ACHN (cell line): Measurements from ENCODE around the gene DOCK2.
A peak's percentile ranks its signal among the peaks of the same experiment; 100 is the strongest.

Experiments
- DNase-seq: peaks from one replicate; pipeline ENCODE4 v3.0.0-alpha.2; 2015
- in situ Hi-C: cut with HindIII; loops from 2 replicates; pipeline ENCODE4 v1.10.0; 2017; ENCODE audit warnings: low sequenced_read_pairs, low pct_ligation_motif_present, low pct_unique_long_range_greater_than_20kb

Gene DOCK2

DNA sequence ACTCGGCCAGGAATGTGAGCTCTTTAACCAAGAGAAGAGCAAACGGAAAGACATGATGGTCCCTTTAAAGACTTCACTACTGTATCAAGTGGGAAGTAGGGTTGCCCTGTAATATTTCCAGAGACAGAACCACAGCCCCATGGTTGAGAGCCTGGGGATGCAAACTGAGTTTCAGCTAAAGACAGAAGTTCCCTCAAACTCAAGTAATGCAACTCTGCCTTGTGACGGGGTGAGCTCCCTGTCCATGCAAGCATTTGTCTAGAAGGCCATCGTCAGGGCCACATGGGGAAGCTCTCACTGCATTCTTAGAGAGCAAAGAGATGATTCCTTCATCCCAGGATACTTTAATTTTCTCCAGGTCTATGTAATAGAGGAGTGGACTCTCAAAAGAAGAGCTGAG is 260.4 kb downstream of the DOCK2 start:
- DNase-seq = no peak
- in situ Hi-C loops = no loop called here

DNA sequence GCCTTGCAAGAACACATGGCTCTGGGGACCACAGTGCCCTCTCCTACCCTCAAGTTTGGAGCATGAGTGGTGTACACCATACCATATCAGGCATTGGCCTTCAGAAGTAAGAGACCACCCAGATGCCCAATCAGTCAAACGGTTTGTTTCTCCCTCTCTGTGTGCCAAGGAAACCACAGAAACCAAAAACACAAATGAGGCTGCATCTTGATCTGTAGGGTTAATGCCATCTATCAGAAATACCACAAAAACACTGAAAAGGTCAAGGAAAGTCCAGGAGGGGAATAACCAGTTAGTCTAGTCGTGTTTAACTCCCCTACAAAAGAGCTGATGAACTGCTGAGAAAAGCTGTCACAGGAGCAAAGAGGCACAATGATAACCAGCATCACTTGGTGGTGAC is 264.8 kb downstream of the DOCK2 start:
- no peak for DNase-seq
- in situ Hi-C loops = no loop called here

DNA sequence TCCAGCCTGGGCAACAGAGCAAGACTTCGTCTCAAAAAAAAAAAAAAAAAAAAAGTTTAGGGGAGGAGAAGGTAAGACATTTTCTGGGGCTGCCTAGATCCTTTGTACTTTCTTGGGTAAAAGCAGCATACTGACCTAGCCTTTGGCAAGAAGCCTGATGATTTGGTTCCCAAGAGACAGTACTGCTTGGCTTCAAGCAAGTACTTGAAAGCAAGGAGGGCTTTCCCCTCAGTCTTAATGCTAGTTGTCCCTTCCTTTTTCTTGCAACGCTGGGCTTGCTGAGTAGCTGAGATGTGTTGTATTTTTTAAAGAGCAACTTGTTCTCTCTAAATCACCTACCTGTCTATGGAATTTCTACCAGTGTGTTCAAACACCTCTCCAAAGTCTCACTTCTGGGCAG is 267.0 kb downstream of the DOCK2 start:
- no peak for DNase-seq
- in situ Hi-C loops = no loop called here

DNA sequence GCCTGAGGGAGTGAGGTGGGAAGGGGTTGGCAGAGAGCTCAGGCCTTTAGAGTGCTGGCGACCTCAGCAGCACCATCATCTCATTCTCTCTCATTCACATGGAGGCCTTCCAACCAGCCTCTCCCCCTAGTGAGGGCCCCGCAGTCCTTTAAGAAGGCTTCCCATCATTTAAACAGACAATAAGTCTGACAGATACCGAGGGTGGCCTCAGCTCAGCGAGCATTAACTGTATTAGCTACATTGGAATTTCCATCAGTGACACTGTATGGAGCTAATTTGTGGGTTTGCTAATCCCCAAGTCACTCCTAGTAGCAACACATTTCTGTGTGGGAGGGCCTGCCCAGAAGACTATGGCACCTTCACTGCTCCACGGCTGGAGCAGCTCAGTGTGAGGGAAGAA is 267.4 kb downstream of the DOCK2 start:
- in situ Hi-C loops = no loop called here
- no peak for DNase-seq

GRCh38 chr5:169905017-169905416 is 267.9 kb downstream of the DOCK2 start:
- in situ Hi-C loops = no loop called here
- DNase-seq = no peak

DNA sequence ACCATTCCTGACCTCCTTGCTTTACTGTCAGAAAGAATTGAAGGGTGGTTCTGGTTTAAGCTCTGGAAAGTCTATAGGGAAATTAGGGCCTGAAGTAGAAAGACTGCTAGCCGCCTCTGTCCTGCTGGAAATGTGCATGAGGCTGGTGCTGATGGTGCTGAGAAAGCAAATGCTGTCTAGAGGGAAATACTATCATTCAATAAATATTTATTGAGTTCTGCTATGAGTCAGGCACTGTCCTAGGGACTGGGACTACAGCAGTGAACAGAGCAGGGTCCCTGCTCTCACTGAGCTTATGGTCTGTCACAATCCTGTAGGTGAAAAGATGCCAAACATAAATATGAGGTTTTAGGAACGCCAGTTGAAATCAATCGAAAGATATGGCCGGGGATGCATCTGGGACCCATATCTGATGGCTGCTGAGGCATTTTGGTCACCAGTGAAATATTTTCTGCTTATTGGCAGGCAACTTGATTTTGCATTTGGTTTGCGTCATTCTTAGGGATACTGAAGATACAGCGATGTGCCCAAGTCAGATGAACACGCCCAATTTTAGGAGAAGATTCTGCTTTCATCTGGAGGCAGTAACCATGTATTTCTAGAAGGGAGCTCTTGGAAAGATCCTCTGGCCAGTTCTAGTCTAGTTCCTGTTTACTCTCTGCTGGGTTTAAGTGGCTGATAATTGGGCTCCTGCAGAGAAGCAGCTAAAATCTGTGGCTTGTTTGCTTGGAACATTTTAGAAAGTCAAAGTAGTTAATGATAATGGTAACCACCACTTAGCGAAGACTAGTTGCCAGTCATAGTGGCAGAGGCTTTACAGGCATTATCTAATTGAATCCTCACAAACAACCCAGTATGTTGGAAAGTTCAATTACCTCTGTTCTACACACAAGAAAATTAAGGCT is 269.9 kb downstream of the DOCK2 start:
- DNase-seq = no peak
- in situ Hi-C loops = no loop called here

DNA sequence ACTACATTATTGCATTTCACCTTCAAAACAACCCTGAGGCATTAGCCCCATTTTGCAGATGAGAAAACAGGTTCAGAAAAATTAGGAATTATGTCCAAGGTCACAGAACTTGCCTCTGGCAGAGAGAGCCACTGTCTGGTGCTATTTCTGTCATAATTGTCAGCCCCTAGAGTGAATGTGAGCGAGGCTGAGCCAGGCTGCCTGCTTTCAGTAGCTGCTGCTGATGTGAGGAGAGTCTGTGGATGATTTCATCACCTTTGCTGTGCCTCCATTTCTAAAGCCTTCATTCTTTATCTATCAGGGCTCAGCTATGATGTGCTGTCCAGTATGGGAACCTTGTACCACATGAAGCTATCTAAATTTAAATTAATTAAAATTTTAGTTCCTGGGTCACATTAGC is 271.8 kb downstream of the DOCK2 start:
- no peak for DNase-seq
- in situ Hi-C loops = no loop called here

GRCh38 chr5:169909945-169910344 is 272.9 kb downstream of the DOCK2 start:
- no peak for DNase-seq
- in situ Hi-C loops = no loop called here

DNA sequence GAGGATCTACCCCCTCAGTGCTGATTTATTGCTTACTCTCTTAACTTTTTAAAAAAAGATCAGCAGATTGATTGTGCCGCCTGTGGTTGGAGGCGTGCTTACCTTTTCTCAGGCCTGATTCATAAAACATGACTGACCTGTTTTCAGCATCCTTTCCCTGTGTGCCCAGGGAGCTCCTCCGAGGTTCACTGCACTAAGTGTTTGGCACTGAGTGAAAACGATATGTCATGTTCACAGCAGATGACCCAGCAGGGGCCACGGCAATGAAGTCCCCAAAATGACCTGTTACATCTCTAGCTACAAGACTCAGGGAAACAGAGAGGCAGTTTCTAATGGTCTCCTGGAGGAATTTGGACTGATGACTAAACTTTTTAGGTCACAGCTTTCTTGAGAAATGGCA is 273.3 kb downstream of the DOCK2 start:
- no peak for DNase-seq
- in situ Hi-C loops = no loop called here

DNA sequence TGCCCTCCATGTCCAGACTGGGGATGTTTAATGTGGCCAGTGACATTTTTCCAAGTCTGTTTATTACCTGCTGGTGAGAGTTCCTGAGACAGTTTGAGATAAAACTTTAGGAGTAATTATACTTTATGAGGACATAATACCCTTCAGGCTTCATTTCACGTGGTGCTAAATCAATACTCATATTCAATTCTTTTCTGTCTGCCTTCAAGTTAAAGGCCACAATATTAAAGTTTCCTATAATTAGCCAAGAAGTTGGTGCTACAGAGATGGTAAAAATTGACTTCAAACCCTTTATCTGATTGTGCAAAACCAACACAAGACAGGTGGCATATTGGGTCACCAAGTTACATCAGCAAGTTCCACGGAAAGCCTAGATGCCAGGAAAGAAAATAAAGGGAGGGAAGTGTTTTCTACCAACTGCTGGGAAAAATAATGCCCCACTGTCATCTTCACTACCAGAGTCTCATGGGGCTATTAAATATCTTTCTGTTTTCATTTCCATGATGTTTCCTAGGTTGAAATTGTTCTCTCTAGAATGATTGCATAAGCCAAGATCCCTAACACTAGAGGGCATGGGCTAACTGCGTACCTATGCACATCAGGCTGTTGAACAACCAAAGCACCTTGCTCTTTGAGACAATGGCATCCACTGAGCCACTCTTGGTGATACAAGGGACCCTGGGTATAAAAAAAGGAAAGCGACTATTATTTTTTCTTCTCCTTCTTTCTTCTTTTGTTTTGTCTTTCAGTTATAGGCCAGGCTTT is 274.6 kb downstream of the DOCK2 start:
- no peak for DNase-seq
- in situ Hi-C loops = no loop called here

DNA sequence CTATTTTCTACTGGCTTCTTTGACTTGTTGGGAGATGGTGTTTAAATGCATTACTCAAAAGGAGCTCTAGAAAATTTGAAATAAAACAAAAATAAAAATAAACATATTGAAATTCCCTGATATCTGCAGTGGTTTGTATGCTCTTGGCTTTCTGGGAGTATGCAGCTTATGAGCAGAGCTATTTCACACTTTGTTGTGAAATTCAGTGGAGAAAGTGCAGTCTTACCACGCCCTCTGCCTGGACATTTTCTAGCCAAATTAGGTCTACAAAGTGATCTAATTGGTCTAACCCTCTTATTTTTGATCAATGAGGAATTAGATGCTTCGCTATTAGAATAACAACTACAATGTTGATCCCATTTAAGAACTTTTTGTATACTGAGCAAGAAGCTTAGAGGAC is 276.4 kb downstream of the DOCK2 start:
- in situ Hi-C loops = no loop called here
- no peak for DNase-seq

- DNase-seq = peak; percentile 20
- in situ Hi-C loops = no loop called here
Observed at GRCh38 chr5:169914766-169915165, 277.7 kb downstream of the DOCK2 start.

DNA sequence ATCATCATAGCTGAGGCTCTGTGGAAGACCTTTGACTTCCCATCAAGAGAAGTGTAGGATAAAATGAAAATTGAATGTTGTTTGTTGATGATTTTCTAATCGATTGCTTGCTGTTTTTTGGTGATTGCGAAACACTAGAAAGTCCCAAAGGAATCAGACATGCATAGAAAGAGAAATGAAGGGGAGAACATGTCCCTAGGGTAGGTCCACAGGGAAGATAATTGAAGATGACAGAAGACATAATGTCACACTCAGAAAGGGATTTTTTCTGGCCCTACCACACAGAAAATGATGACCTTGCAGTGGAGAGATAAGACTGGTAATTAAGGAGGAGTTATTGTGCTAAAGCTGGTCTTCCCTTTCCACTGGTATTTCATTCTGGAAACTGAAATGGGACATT is 280.4 kb downstream of the DOCK2 start:
- in situ Hi-C loops = no loop called here
- no peak for DNase-seq

DNA sequence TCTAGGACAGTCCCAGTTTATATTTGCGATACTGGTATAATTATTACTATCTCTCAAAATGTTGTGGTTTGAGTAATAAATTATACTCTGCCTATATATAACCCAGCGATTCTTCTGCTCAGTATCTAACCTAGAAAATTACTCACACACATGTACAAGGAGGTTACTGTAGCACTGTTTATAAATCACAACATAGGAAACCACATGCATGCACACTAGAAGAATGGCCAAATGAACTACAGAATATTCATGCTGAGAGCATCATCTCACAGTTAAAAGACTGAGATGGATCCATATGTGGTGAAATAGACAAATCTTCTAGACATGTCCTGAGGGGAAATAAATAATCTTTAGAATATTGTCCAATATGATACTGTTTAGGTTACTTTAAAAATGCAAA is 281.2 kb downstream of the DOCK2 start:
- in situ Hi-C loops = no loop called here
- no peak for DNase-seq

GRCh38 chr5:169920474-169920873 is 283.4 kb downstream of the DOCK2 start:
- in situ Hi-C loops = no loop called here
- DNase-seq = no peak

DNA sequence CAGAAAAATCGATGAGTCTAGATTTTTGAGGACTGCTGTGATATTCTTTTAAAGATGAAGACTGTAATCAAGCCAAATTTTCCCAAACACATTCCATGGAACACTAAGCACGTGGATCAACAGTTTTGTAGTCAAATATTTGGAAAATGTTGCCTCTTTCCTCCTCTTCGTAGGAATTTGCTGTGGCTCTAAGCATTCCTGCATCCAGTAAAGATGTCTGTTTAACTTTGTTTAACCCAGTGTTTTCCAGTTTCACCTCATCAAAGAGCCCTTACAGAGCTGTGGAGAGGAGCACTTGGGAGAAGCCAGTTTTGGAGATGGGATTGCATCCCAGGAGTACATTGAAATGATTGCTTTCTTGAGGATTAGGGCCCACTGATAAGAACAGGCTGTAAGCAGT is 284.3 kb downstream of the DOCK2 start:
- no peak for DNase-seq
- in situ Hi-C loops = no loop called here

- DNase-seq = no peak
- in situ Hi-C loops = no loop called here
Observed at GRCh38 chr5:169921949-169922348, 284.9 kb downstream of the DOCK2 start.

DNA sequence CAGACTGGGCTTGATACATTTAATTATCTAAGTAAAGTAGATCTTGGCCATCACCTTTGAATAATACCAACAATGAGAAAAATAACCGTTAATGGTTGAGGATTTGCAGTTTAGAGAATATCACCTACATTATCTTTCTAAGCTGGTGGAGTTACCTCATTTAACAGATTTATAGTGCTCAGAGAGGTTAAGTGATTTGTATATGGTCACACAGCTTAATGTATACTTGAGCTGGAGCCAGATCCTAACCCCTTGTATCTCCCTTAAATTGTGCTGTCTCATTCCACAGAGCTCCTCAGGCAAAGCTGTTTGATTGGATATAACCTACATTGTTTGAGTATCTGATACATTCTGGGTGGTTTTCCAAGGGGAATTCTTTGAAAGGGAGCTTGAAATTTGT is 285.4 kb downstream of the DOCK2 start:
- no peak for DNase-seq
- in situ Hi-C loops = no loop called here

- no peak for DNase-seq
- in situ Hi-C loops = no loop called here
Observed at GRCh38 chr5:169923988-169924387, 286.9 kb downstream of the DOCK2 start.

DNA sequence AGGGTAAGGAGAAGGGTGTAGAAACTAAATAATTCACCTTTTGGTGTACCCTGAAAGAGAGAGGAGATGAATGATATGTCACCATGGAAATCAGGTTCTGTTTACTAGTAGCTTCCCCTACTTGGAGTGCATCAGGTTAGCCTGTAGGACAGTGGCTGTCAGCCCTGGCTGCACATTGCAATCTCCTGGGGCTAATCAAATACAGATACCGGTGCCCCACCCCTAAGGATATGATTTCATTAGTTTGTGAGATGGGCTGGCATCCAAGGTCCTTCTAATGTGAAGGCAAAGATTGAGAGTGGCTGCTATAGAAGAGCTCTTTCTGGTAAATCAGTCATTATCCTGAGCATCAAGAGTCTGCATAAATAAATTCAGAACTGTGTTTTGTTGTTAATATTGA is 296.1 kb downstream of the DOCK2 start:
- in situ Hi-C loops = no loop called here
- DNase-seq = no peak
